ENCODE data around the gene YES1.
"Not testable (repeated sequence)": the region's sequence is repeated elsewhere in the genome, so short reads cannot be mapped to it uniquely, and the experiment has no call there.

YES1 gene

GRCh38 chr18:730692-731091, 81.3 kb downstream of the YES1 start:
- no peak overlapping the region for H3K9ac ChIP-seq
- no peak overlapping the region for H3K27ac ChIP-seq
- no peak for TF ChIP-seq CTCF (conservative IDR thresholded peaks at IDR 0.05; ENCODE audit: low read depth, low read length)
- peaks cover 2% of the 10 kb centered on the region for H3K4me1 ChIP-seq (ENCODE audit: low read depth, poor library complexity, severe bottlenecking)
- no peaks in the 10 kb centered on the region for H3K79me2 ChIP-seq (ENCODE audit: insufficient read depth, low read depth)
- H3K36me3 ChIP-seq (ENCODE audit: insufficient read depth), result no peaks in the 10 kb centered on the region
- no peak overlapping the region for H3K4me3 ChIP-seq (IDR thresholded peaks at IDR 0.05; ENCODE audit: insufficient read depth, low read depth, low read length)
- no peak overlapping the region for H3K4me2 ChIP-seq
- no peaks in the 10 kb centered on the region for H3K27me3 ChIP-seq (ENCODE audit: insufficient read depth, low read depth)
- H2AFZ ChIP-seq (ENCODE audit: low read depth), result no peak overlapping the region
- H4K20me1 ChIP-seq (ENCODE audit: insufficient read depth), result no peaks in the 10 kb centered on the region

- H2AFZ ChIP-seq (ENCODE audit: low read depth); H3K79me2 ChIP-seq (ENCODE audit: insufficient read depth, low read depth); H3K4me3 ChIP-seq (IDR thresholded peaks at IDR 0.05; ENCODE audit: insufficient read depth, low read depth, low read length); H3K9ac ChIP-seq; H3K27ac ChIP-seq; H4K20me1 ChIP-seq (ENCODE audit: insufficient read depth); H3K36me3 ChIP-seq (ENCODE audit: insufficient read depth); H3K4me1 ChIP-seq (ENCODE audit: low read depth, poor library complexity, severe bottlenecking); H3K4me2 ChIP-seq; H3K27me3 ChIP-seq (ENCODE audit: insufficient read depth, low read depth): not testable (repeated sequence)
- TF ChIP-seq CTCF (conservative IDR thresholded peaks at IDR 0.05; ENCODE audit: low read depth, low read length), result peak; percentile 53
These were observed 81.9 kb downstream of the YES1 start for GRCh38 chr18:730120-730519.

- no peaks in the 10 kb centered on the region for H3K79me2 ChIP-seq (ENCODE audit: insufficient read depth, low read depth)
- H3K36me3 ChIP-seq (ENCODE audit: insufficient read depth), result no peaks in the 10 kb centered on the region
- H3K27ac ChIP-seq, result no peak overlapping the region
- H3K4me2 ChIP-seq, result no peak overlapping the region
- no peaks in the 10 kb centered on the region for H3K27me3 ChIP-seq (ENCODE audit: insufficient read depth, low read depth)
- H3K4me3 ChIP-seq (IDR thresholded peaks at IDR 0.05; ENCODE audit: insufficient read depth, low read depth, low read length), result no peak overlapping the region
- no peak for TF ChIP-seq CTCF (conservative IDR thresholded peaks at IDR 0.05; ENCODE audit: low read depth, low read length)
- H4K20me1 ChIP-seq (ENCODE audit: insufficient read depth), result no peaks in the 10 kb centered on the region
- no peak overlapping the region for H3K9ac ChIP-seq
- no peak overlapping the region for H2AFZ ChIP-seq (ENCODE audit: low read depth)
- H3K4me1 ChIP-seq (ENCODE audit: low read depth, poor library complexity, severe bottlenecking), result peaks cover under 1% of the 10 kb centered on the region
These were observed 86.4 kb downstream of the YES1 start for GRCh38 chr18:725646-726045.

GRCh38 chr18:723541-724080, 88.4 kb downstream of the YES1 start:
- no peak for TF ChIP-seq CTCF (conservative IDR thresholded peaks at IDR 0.05; ENCODE audit: low read depth, low read length)
- Histone ChIP-seq H3K79me2 (ENCODE audit: insufficient read depth, low read depth) (no peaks in the 10 kb centered on the region), H3K27me3 (ENCODE audit: insufficient read depth, low read depth) (no peaks in the 10 kb centered on the region), H3K27ac (no peak overlapping the region), H3K36me3 (ENCODE audit: insufficient read depth) (no peaks in the 10 kb centered on the region), H2AFZ (ENCODE audit: low read depth) (no peak overlapping the region), H4K20me1 (ENCODE audit: insufficient read depth) (no peaks in the 10 kb centered on the region), H3K4me3 (IDR thresholded peaks at IDR 0.05; ENCODE audit: insufficient read depth, low read depth, low read length) (no peak overlapping the region), H3K9ac (no peak overlapping the region), H3K4me2 (no peak overlapping the region), H3K4me1 (ENCODE audit: low read depth, poor library complexity, severe bottlenecking) (no peaks in the 10 kb centered on the region)
